BLaER1 (cell line): ENCODE measurements around the gene ARSI.

Experiments used
- H3K27ac ChIP-seq: shearing (Covaris generic); formaldehyde crosslinking; 2 replicates; pipeline ENCODE4 v1.8.1; 2022
- H3K27me3 ChIP-seq: shearing (Covaris generic); formaldehyde crosslinking; 2 replicates; pipeline ENCODE4 v1.8.1; 2022
- H3K36me3 ChIP-seq: shearing (Covaris generic); formaldehyde crosslinking; 2 replicates; pipeline ENCODE4 v1.8.1; 2022
- H3K4me1 ChIP-seq: shearing (Covaris generic); formaldehyde crosslinking; 2 replicates; pipeline ENCODE4 v1.8.1; 2022
- H3K4me2 ChIP-seq: shearing (Covaris generic); formaldehyde crosslinking; 2 replicates; pipeline ENCODE4 v1.8.1; 2022
- H3K4me3 ChIP-seq: shearing (Covaris generic); formaldehyde crosslinking; 2 replicates; pipeline ENCODE4 v1.8.1; 2022
- H3K9ac ChIP-seq: shearing (Covaris generic); formaldehyde crosslinking; 2 replicates; pipeline ENCODE4 v1.8.1; 2022
- H3K9me3 ChIP-seq: shearing (Covaris generic); formaldehyde crosslinking; 2 replicates; pipeline ENCODE4 v1.8.1; 2022
- H4K20me1 ChIP-seq: shearing (Covaris generic); formaldehyde crosslinking; 2 replicates; pipeline ENCODE4 v1.8.1; 2022
- Cebpa-rat ChIP-seq: shearing (Covaris generic); IDR thresholded peaks from 2 replicates; pipeline ENCODE4 v1.8.1; 2022

Gene ARSI

GRCh38 chr5:150302301-150303069, at the start of gene ARSI:
Gene ARSI, minus strand, starts transcription at chr5:150302905. Its CDS starts 532 bp downstream, at chr5:150302373.
- no peak within 1 kb of the TSS for H3K27ac ChIP-seq
- peaks cover 29% of the 10 kb centered on the region for H3K27me3 ChIP-seq
- no peaks in the 10 kb centered on the region for H4K20me1 ChIP-seq
- H3K9ac ChIP-seq: no peak within 1 kb of the TSS
- no peak within 1 kb of the TSS for H3K4me3 ChIP-seq
- no peaks in the 10 kb centered on the region for H3K4me1 ChIP-seq
- no peak for TF ChIP-seq Cebpa-rat
- no peaks in the 10 kb centered on the region for H3K9me3 ChIP-seq
- H3K4me2 ChIP-seq: no peak within 1 kb of the TSS
- H3K36me3 ChIP-seq: no peaks in the 10 kb centered on the region

- H4K20me1 ChIP-seq: no peaks in the 10 kb centered on the region
- H3K27me3 ChIP-seq: no peaks in the 10 kb centered on the region
- no peak for TF ChIP-seq Cebpa-rat
- H3K9me3 ChIP-seq: no peaks in the 10 kb centered on the region
- peak overlapping the region; percentile 67 for H3K4me2 ChIP-seq
- H3K4me1 ChIP-seq: peaks cover 38% of the 10 kb centered on the region
- H3K27ac ChIP-seq: no peak overlapping the region
- H3K4me3 ChIP-seq: no peak overlapping the region
- no peaks in the 10 kb centered on the region for H3K36me3 ChIP-seq
- no peak overlapping the region for H3K9ac ChIP-seq
Measured at GRCh38 chr5:150350524-150351344, 48.0 kb upstream of the ARSI start.

- Histone ChIP-seq H3K27me3 (no peaks in the 10 kb centered on the region), H3K4me2 (no peak overlapping the region), H3K27ac (no peak overlapping the region), H3K36me3 (no peaks in the 10 kb centered on the region), H3K9me3 (no peaks in the 10 kb centered on the region), H3K4me1 (peaks cover 38% of the 10 kb centered on the region), H4K20me1 (no peaks in the 10 kb centered on the region), H3K4me3 (no peak overlapping the region), H3K9ac (no peak overlapping the region)
- no peak for TF ChIP-seq Cebpa-rat
Measured at GRCh38 chr5:150349681-150350275, 47.1 kb upstream of the ARSI start.

GRCh38 chr5:150347451-150347850, 44.7 kb upstream of the ARSI start:
- no peaks in the 10 kb centered on the region for H4K20me1 ChIP-seq
- no peak for TF ChIP-seq Cebpa-rat
- peaks cover 47% of the 10 kb centered on the region for H3K4me1 ChIP-seq
- peak overlapping the region; percentile 43 for H3K9ac ChIP-seq
- peak overlapping the region; percentile 62 for H3K4me2 ChIP-seq
- no peak overlapping the region for H3K4me3 ChIP-seq
- no peaks in the 10 kb centered on the region for H3K27me3 ChIP-seq
- H3K27ac ChIP-seq: peak overlapping the region; percentile 54; the same call in 1 of the 2 replicates
- H3K36me3 ChIP-seq: no peaks in the 10 kb centered on the region
- no peaks in the 10 kb centered on the region for H3K9me3 ChIP-seq

- Histone ChIP-seq H3K4me3 (no peak overlapping the region), H3K4me2 (peak overlapping the region; percentile 62), H3K9ac (peak overlapping the region; percentile 43), H3K9me3 (no peaks in the 10 kb centered on the region), H4K20me1 (no peaks in the 10 kb centered on the region), H3K27me3 (no peaks in the 10 kb centered on the region), H3K36me3 (no peaks in the 10 kb centered on the region), H3K4me1 (peaks cover 51% of the 10 kb centered on the region), H3K27ac (peak overlapping the region; percentile 54; the same call in 1 of the 2 replicates)
- TF ChIP-seq Cebpa-rat: no peak
Measured at GRCh38 chr5:150347003-150347402, 44.3 kb upstream of the ARSI start.

GRCh38 chr5:150346592-150346991, 43.9 kb upstream of the ARSI start:
- Histone ChIP-seq H3K4me3 (no peak overlapping the region), H3K27me3 (no peaks in the 10 kb centered on the region), H3K9ac (no peak overlapping the region; the same call in 1 of the 2 replicates), H3K9me3 (no peaks in the 10 kb centered on the region), H3K4me1 (peaks cover 49% of the 10 kb centered on the region), H3K27ac (peak overlapping the region; percentile 54; the same call in 1 of the 2 replicates), H3K4me2 (peak overlapping the region; percentile 62), H3K36me3 (no peaks in the 10 kb centered on the region), H4K20me1 (no peaks in the 10 kb centered on the region)
- TF ChIP-seq Cebpa-rat: no peak

GRCh38 chr5:150345716-150346115, 43.0 kb upstream of the ARSI start:
- no peaks in the 10 kb centered on the region for H3K27me3 ChIP-seq
- TF ChIP-seq Cebpa-rat: no peak
- no peak overlapping the region for H3K4me2 ChIP-seq
- H3K36me3 ChIP-seq: no peaks in the 10 kb centered on the region
- no peak overlapping the region for H3K4me3 ChIP-seq
- no peaks in the 10 kb centered on the region for H4K20me1 ChIP-seq
- H3K9me3 ChIP-seq: no peaks in the 10 kb centered on the region
- H3K27ac ChIP-seq: no peak overlapping the region
- H3K4me1 ChIP-seq: peaks cover 49% of the 10 kb centered on the region
- no peak overlapping the region for H3K9ac ChIP-seq

- Histone ChIP-seq H3K4me2 (no peak overlapping the region), H3K4me1 (peaks cover 58% of the 10 kb centered on the region), H3K27me3 (no peaks in the 10 kb centered on the region), H3K9me3 (no peaks in the 10 kb centered on the region), H3K36me3 (no peaks in the 10 kb centered on the region), H3K4me3 (no peak overlapping the region), H3K9ac (no peak overlapping the region), H4K20me1 (no peaks in the 10 kb centered on the region), H3K27ac (no peak overlapping the region)
- no peak for TF ChIP-seq Cebpa-rat
Measured at GRCh38 chr5:150343994-150344631, 41.4 kb upstream of the ARSI start.

GRCh38 chr5:150342583-150342982, 39.9 kb upstream of the ARSI start:
- TF ChIP-seq Cebpa-rat: no peak
- Histone ChIP-seq H3K4me1 (peaks cover 61% of the 10 kb centered on the region), H3K9ac (no peak overlapping the region), H3K4me2 (peak overlapping the region; percentile 60), H4K20me1 (no peaks in the 10 kb centered on the region), H3K27ac (no peak overlapping the region), H3K27me3 (no peaks in the 10 kb centered on the region), H3K4me3 (no peak overlapping the region), H3K9me3 (0 out of 2 replicates have a peak, but pooled peaks cover 3% of the 10 kb centered on the region), H3K36me3 (no peaks in the 10 kb centered on the region)
